Hematopoietic multipotent progenitor cell treated with erythropoietin and hydrocortisone succinate and interleukin-3 and kit ligand, for 15 days (in vitro differentiated cells): ENCODE measurements around the gene ZFR.
A peak's percentile ranks its signal among the peaks of the same experiment; 100 is the strongest.
"Not testable (repeated sequence)": the region's sequence is repeated elsewhere in the genome, so short reads cannot be mapped to it uniquely, and the experiment has no call there.

Experiments
- DNase-seq: peaks from one replicate; pipeline ENCODE4 v3.0.0-alpha.2; 2015; ENCODE audit warnings: low spot score

ZFR gene

DNA sequence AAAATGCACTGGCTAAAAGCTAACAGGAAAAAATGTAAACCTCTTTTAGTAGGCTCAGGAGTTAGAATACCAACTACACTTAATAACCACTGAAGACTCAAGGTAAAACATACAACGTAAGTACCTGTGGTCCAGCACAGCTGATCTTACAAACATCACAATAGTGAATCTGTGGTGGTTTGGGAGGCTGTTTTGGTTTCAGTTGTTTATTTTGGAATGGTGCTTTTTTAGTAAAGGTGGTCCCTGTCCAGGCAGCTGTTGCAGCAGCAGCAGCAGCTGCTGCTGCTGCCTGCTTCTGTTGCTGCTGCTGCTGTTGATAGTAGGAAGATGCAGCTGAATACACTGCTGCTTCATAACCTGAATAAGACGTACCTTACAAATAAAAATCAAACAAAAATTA lies 37.9 kb downstream of the ZFR start:
- DNase-seq: no peak

DNA sequence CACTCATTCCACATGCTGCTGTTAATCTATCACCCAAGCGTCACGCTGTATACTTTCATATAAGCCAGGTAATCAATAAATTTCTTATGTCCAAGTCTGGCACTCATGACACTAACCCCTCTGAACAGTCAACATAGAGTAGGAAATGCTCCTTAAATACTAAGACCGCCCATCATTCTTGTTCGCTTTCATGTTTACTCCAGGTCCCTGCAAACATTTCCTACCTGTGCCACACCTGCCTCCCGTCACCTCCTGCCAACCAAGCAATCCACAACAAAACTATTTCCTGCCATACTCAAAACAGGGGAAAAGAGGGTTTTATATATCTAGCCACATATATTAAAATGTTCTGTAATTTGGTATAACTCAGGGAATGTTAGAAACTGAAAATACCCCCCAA lies 39.0 kb downstream of the ZFR start:
- DNase-seq: no peak

DNA sequence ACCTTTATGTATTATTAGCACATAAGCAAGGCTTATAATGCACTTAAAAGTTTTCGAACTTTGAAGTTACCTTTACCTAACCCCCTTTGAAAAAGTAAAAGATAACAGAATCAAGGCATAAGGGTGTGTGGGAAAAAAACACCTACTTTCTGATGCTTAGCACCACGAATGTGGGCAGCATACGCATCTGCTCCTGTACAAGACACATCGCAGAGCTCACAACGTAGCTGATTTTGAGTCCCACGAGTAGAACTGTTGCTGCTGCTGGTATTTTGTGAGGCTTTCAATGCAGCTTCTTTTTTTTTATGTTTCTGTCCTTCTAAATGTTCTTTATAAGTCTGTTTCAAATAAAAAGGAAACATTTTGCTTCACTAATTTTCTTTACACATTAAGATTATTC lies 40.8 kb downstream of the ZFR start:
- no peak for DNase-seq

DNA sequence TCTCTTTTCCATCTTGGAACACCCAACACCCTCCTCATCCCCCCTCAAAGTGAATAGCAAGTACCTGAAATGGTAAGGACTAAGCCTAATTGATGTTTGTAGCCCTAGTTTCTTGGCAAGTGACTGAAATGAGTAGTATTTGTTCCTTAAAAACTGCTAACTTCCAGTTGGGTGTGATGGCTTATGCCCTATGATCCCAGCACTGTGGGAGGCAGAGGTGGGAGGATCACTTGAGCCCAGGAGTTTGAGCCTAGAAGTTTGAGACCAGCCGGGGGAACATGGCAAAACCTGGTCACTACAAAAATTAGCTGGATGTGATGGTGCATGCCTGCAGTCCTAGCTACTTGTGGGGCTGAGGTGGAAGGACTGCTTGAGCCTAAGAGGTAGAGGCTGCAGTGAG lies 44.1 kb downstream of the ZFR start:
- no peak for DNase-seq

DNA sequence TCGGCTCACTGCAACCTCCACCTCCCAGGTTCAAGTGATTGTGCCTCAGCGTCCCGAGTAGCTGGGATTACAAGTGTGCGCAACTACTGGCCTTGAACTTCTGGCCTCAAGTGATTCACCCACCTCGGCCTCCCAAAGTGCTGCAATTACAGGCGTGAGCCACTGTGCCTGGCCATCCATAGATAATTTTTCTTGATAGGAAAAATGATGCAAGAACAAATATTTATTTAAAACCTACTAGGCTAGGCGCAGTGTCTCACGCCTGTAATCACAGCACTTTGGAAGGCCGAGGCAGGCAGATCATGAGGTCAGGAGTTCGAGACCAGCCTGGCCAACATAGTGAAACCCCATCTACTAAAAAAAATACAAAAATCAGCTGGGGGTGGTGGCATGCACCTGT lies 45.8 kb downstream of the ZFR start:
- DNase-seq: not testable (repeated sequence)

DNA sequence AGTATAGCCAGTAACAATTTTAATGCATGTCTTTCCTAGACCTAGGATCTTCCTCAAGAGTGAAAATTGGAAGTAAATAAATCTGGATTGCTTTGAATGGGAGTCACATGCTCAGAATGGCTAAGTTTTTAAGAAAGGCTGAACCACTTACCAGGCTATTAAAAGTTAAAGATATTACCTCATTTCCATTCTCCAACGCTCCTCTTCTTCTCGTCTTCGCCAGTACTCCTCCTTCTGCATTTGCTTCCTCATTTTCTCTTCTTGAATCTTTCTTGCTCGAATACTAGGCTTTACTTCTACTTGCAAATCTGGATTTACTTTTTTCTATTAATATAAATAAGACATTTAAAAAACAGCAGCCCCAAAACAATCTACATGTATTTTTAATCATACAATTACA lies 49.6 kb downstream of the ZFR start:
- no peak for DNase-seq

DNA sequence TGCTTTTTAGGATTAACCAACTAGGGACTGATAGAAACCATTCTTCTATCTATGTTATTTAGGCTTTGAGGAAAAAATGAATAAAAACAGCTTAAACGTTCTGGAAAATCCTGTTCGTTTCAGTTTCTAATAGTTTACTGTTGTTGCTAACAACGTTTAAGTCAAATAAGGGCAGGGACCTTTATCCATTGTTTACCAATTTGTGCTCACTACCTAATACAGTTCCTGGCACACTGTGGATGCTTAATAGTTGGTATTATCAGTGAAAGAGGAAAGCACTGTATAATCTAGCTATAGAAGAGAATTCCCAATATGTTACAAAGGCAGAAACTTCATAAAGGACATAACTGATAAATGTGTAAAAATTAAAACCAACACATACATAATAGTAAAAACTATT lies 52.5 kb downstream of the ZFR start:
- DNase-seq: no peak

DNA sequence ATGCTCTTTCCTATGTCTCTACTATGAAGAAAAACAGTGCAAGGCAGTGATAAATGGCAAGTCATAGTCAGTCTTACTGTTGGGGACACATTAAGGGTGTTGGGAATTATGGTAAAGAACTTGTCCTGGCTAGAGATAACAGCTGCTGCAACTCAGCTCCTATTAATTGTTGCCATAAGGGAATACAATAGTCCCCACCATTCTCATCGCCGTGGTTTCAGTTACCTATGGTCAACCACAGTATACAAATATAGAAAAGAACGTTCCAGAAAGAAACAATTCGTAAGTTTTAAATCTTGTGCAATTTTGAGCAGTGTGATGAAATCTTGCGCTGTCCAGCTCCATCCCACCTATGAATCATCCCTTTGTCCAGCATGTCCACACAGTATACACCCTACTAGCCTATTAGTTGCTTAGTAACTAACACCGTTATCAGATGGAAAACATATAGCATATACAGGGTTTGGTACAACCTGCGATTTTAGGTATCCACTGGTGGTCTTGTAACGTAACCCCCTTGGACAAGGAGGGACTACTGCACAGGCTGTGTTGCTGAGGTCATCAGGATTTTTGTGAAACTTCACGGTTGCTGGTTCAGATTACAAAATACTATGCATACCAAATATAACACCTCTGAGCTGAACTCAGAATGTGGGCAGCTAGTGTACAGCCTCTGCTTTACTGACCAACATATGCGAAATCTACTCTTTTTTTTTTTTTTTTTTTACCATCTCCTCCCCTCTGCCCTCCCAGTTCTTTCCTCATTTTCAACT lies 53.5 kb downstream of the ZFR start:
- no peak for DNase-seq

DNA sequence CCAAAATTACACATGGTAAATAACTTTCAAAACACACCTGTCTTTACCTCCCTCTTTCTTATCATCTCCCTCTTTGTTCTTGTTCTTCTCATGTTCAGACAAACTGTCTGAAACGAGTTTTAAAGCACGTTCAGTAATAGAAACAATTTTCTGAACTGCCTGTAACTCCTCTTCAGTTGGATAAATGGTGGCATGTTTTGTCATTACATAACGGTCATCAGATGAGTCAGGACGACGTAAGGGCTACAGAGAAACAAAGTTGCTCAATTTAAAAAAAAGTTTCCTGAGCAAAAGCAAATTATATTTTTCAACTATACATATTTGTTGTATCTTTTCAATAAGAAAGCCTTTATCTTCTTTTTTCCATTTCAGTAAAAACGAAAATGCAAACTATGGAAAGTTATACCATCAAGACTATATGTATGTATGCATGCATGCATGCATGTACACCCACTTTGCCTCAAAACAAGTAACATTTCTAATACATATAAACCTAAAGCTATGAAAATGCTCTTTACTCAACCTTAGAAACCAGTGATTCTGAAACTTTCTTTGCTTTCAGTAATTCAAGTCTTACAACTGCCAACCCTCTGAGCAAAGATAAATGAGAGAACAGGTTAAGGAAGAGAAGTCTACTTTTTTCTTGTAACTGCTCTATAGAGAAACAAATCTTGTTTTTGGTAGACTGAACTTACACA lies 56.0 kb downstream of the ZFR start:
- DNase-seq: no peak

DNA sequence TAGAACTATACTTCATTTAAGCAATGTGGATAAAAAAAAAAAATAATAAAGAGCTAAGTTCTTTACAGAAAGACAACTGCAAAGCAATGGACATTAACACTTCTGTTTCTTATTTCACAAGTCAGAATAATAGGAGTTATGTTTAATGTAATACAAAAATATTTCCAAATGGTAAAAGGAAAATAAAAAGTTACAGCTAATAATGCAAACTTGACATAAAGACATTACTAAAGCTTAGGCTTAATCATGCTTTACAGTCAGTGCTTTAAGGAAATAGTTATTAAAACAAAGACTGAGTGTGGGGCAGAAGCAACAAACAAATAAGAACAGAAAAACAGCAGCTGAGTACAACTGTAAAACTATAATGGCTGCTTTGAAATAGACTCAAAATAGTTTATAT lies 56.7 kb downstream of the ZFR start:
- no peak for DNase-seq

DNA sequence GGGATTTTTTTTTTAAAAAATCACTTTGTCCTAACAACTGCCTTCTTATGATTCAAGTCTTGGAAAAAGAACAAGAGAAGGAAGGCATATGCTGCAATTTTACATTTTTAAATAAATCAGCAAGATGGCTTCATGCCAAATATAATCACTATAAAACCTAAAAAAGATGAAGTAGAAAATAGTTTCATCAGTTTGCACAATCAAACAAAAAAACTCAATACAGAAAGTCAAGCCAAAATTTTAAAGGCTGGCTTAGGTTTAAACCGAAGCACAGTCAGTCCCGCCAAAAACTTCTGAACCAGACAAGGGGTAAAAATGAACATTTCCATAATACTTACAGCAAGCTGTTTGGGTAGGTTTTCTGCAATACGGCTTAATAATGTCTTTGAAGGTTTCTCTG lies 57.3 kb downstream of the ZFR start:
- DNase-seq: no peak

DNA sequence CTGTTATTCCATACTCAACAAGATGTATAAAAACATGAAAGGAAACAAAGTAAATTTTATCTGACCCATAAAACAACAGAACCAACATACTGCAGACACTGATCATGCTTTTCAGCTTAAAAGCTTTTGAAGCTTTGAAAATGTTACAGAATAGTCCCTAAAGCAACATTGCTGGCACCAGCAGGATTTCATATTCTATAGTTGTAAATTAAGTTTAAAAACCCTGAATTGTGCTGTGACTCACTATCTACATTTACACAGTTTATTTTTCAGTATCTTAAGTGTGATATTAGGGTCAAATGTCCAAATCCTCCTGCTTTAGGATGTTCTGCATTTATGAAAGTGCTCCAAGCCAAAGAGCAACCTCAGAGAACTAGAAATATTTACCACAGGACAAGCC lies 59.9 kb downstream of the ZFR start:
- no peak for DNase-seq

DNA sequence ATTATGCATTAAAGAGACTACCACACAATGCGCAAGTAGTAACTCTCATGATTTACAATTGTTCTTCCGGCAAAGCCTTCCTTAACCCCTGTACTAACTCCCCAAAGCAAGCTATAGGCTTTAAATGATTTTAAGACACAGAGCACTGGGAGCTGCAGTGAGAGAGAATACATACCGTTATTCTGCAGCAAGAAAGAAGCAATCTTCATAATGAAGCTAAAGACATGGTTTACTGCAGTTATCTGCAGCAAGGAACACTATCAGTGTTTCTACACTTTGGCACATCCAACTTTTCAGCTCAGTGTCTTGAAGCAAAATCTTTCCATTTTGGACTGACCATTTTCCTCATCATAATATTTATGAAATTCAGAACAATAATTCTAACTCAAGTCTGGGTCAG lies 61.0 kb downstream of the ZFR start:
- DNase-seq: no peak

DNA sequence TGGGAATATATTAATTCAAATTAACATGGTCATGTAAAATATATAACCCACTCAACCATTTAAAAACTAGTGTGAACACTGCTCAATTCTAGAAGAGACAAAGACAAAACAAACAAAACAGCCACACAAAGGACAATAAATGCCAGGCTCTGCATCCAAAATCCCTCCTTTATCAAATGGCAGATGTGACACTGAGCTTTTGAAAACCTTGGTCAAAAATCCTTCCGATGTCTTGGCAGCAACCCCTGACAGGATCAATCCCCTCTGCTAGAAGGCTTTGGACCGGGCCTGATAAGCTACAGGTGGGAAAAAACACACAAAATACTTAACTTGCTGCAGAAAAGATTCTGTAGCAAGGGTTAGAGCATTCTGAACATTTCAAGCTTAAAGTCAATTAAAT lies 61.5 kb downstream of the ZFR start:
- no peak for DNase-seq

DNA sequence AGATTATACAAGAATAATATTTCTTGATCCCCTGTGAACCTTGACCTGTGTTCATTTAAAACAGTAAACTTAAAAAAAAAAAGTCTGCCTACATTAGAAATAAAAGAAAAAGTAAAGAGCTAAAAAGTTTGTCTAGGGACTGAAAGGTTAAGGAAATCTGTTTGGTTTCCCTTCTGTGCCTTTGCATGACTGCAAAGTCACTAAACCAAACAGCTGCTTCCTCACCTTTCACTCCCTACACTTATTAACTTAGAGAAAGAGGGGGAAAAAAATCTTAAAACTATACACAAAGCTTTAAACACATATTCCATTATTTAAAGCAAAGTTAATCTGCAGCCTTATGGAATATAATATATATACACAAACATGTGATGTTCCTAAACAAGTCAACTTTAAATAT lies 65.1 kb downstream of the ZFR start:
- DNase-seq: no peak

DNA sequence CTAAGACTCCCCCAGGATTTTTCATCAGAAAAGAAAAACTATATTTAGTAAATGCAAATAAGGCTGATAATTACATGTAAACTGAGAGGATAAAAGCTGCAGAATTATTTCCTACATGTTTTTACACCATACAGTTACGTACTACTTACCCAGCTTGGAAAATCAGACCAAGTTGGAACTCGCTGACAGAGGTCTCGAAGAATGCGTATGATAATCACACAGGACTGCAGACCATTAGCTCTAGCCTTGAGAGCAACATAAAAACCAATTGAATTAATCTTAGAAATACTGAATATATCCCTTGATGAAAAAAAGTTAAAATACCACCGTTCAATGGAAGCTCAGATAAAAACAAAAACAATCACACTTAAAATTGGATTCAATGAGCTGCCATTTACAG lies 65.6 kb downstream of the ZFR start:
- DNase-seq: no peak

DNA sequence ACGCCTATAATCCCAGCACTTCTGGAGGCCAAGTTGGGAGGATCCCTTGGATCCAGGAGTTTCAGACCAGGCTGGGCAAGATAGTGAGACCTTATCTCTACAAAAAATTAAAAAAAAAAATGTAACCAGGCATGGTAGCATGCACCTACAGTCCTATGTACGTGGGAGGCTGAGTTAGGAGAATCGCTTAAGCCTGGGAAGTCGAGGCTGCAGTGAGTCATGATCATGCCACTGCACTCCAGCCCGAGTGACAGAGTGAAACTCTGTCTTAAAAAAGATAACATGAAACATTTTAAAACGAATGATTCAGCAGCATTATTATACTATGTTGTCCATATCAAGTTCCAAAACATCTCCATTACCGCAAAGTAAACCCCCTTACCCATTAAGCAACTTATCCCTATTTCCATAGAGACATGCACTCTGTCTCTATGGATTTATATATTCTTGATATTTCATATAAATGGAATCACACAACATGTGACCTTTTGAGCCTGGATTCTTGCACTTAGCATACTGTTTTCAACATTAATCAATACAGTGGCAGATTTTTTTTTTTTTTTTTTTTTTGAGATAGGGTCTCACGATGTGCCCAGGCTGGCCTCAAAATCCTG lies 74.9 kb downstream of the ZFR start:
- peak; percentile 49 for DNase-seq

DNA sequence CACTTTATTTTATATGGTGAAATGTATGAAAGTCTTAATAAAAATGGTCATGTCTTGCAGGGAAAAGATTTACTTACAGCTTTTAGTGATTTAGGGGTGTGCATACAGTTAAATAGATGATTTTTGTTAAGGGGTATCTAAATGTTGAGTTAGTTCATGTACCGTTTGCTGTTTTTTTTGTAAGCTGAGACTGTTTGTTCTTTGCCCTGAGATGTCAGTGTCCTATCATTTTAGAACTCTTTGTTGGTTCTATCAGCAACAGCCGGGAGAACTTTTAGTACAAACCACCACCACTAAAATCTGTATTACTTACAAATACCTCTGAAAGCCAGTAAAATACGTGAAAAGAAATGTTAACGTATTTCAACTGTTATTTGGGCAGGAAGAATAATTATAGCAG lies 75.5 kb downstream of the ZFR start:
- no peak for DNase-seq

DNA sequence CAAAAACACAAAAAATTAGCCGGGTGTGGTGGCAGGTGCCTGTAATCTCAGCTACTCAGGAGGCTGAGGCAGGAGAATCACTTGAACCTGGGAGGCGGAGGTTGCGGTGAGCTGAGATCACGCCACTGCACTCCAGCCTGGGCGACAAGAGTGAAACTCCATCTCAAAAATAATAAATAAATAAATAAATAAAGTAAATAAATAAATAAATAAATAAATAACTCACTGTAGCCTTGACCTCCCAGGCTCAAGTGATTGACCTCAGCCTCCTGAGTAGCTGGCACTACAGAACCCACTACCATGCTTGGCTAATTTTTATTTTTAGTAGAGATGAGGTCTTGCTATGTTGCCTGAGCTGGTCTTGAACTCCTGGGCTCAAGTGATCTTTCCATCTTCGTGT lies 77.3 kb downstream of the ZFR start:
- not testable (repeated sequence) for DNase-seq

DNA sequence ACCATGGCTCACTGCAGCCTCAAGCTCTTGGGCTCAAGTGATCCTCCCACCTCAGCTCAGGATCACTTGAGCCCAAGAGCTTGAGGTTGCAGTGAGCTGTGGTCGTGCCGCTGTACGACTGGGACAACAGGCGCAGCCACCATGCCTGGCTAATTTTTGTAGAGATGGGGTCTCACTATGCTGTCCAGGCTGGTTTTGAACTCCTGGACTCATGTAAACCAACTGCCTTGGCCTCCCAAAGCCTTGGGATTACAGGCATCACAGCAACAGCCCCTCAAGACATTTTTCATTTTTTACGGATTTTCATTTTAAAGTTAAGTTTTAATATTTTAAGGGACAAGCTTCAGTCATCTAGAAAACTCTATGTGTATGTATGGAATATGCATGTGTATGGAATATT lies 78.9 kb downstream of the ZFR start:
- DNase-seq: no peak

DNA sequence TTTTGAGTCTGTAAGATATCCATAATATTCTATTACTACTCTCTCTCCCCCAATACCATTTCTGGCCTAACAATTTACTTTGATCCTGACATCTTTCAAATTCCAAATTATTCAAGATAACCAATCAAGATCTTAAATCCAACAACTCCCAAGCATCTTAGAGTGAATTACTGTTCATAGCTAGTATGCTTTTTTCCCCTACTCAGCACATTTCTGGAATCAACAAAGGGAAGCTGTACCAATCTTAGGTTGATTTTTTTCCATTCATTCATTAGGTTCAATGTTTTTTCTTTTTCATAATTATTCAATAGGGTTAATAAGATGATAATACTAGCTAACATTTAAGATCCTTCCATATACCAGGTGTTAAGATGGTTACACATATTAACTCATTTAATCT lies 81.5 kb downstream of the ZFR start:
- no peak for DNase-seq

DNA sequence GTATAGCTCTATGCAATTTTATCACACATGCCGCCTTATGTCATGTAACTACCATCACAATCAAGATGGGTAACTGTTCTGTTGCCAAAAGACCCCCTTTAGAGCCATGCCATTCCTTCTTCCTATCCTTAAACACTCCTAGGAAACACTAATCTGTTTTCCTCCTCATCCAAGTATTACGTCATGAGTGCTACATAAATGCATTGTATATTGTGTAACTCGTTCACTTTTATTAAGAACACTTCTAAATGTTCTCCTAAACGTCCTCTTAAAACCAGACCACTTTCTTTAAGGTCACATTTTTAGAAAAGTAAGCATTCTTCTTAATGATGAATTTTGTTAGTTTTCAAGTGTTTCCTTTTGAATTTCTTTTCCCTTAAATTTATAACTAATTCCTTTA lies 82.0 kb downstream of the ZFR start:
- DNase-seq: no peak

DNA sequence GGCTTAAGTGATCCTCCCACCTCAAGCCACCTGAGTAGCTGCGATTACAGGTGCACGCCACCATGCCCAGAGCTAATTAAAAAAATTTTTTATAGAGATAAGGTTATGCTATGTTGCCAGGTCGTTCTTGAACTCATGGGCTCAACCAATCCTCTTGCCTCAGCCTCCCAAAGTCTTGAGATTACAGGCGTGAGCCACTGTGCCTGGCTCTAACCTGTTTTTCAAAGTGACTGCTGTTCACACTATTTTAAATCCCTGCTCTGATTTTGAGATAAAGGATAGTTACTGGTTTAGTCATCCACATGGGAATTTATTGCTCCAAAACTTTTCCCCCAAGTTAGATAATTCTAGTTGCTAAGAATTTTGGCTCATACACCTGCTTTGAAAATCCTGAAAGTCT lies 83.6 kb downstream of the ZFR start:
- no peak for DNase-seq

DNA sequence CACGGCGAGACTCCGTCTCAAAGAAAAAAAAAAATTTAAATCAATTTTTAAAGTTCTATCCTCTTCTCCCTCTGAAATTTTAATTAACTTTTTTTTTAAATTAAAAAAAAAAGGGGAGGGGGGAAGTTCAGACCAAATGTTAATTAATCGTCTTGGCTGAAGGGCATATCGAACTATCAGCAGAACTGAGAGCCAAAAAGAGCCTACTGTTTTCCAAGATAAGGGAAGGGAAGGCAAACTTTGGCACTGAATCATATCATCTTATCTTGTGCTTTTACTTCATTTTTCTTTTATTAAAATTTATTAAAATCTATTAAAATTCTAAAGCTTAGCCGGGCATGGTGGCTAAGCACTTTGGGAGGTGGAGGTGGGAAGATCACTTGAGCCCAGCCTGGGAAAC lies 85.9 kb downstream of the ZFR start:
- peak; percentile 31 for DNase-seq
